ENCODE data around the gene RCCD1.

- no peak for TF ChIP-seq CTCF (IDR thresholded peaks at IDR 0.05 in 2 of 3, conservative IDR thresholded peaks at IDR 0.05 in 1 of 3; ENCODE audit: insufficient read depth in 2 of 3, low read depth in 1 of 3, low read length in 3 of 3)
- TF ChIP-seq SREBF2 (CRISPR knock-in tag; IDR thresholded peaks at IDR 0.05), result no peak
- no peak for TF ChIP-seq CREB1 (IDR thresholded peaks at IDR 0.05)
- TF ChIP-seq CREB1 (CRISPR knock-in tag; IDR thresholded peaks at IDR 0.05), result no peak
- TF ChIP-seq NBN (IDR thresholded peaks at IDR 0.05; ENCODE audit: low read depth), result no peak
- TF ChIP-seq MEIS2 (IDR thresholded peaks at IDR 0.05; ENCODE audit: partially characterized antibody), result no peak
- TF ChIP-seq FOXA1 (IDR thresholded peaks at IDR 0.05; ENCODE audit: borderline replicate concordance), result no peak
- TF ChIP-seq, protein P1, sequence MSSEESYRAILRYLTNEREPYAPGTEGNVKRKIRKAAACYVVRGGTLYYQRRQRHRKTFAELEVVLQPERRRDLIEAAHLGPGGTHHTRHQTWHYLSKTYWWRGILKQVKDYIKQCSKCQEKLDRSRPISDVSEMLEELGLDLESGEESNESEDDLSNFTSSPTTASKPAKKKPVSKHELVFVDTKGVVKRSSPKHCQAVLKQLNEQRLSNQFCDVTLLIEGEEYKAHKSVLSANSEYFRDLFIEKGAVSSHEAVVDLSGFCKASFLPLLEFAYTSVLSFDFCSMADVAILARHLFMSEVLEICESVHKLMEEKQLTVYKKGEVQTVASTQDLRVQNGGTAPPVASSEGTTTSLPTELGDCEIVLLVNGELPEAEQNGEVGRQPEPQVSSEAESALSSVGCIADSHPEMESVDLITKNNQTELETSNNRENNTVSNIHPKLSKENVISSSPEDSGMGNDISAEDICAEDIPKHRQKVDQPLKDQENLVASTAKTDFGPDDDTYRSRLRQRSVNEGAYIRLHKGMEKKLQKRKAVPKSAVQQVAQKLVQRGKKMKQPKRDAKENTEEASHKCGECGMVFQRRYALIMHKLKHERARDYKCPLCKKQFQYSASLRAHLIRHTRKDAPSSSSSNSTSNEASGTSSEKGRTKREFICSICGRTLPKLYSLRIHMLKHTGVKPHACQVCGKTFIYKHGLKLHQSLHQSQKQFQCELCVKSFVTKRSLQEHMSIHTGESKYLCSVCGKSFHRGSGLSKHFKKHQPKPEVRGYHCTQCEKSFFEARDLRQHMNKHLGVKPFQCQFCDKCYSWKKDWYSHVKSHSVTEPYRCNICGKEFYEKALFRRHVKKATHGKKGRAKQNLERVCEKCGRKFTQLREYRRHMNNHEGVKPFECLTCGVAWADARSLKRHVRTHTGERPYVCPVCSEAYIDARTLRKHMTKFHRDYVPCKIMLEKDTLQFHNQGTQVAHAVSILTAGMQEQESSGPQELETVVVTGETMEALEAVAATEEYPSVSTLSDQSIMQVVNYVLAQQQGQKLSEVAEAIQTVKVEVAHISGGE (CRISPR knock-in tag; IDR thresholded peaks at IDR 0.05), result no peak
- TF ChIP-seq SREBF1 (IDR thresholded peaks at IDR 0.05; ENCODE audit: borderline replicate concordance, low read depth, low read length), result no peak
- no peak for TF ChIP-seq MYC (IDR thresholded peaks at IDR 0.05; ENCODE audit: low read depth, low read length)
- TF ChIP-seq MYC (CRISPR knock-in tag; IDR thresholded peaks at IDR 0.05; ENCODE audit: borderline replicate concordance, low read depth), result no peak
- TF ChIP-seq POLR3A (IDR thresholded peaks at IDR 0.05; ENCODE audit: borderline replicate concordance, extremely low read depth, insufficient read depth, insufficient read length), result no peak
- no peak for TF ChIP-seq POLR2A (conservative IDR thresholded peaks at IDR 0.05)
- TF ChIP-seq, protein P2, sequence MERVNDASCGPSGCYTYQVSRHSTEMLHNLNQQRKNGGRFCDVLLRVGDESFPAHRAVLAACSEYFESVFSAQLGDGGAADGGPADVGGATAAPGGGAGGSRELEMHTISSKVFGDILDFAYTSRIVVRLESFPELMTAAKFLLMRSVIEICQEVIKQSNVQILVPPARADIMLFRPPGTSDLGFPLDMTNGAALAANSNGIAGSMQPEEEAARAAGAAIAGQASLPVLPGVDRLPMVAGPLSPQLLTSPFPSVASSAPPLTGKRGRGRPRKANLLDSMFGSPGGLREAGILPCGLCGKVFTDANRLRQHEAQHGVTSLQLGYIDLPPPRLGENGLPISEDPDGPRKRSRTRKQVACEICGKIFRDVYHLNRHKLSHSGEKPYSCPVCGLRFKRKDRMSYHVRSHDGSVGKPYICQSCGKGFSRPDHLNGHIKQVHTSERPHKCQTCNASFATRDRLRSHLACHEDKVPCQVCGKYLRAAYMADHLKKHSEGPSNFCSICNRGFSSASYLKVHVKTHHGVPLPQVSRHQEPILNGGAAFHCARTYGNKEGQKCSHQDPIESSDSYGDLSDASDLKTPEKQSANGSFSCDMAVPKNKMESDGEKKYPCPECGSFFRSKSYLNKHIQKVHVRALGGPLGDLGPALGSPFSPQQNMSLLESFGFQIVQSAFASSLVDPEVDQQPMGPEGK (CRISPR knock-in tag; IDR thresholded peaks at IDR 0.05; ENCODE audit: borderline replicate concordance), result no peak
- TF ChIP-seq BRCA1 (IDR thresholded peaks at IDR 0.05), result no peak
- no peak for TF ChIP-seq BRCA1 (CRISPR knock-in tag; IDR thresholded peaks at IDR 0.05)
- TF ChIP-seq, protein P3, sequence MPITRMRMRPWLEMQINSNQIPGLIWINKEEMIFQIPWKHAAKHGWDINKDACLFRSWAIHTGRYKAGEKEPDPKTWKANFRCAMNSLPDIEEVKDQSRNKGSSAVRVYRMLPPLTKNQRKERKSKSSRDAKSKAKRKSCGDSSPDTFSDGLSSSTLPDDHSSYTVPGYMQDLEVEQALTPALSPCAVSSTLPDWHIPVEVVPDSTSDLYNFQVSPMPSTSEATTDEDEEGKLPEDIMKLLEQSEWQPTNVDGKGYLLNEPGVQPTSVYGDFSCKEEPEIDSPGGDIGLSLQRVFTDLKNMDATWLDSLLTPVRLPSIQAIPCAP (CRISPR knock-in tag; IDR thresholded peaks at IDR 0.05; ENCODE audit: borderline replicate concordance), result no peak
These were observed 33.6 kb downstream of the RCCD1 start for GRCh38 chr15:90988296-90988695.

Measured in K562 (cell line).